ENCODE results near the gene DPH1. TPM values are rescaled to one million over a fixed set of nuclear protein-coding genes. Genes with fewer than 3 reads are reported as not detected.

DPH1 gene
- total RNA-seq, 2 donors from 2014 or later: 17.2 to 21.6 TPM

- H3K27me3 ChIP-seq: no peaks in the 10 kb centered on the region
- peak overlapping the region; percentile 46 to 87 for H3K27ac ChIP-seq
- no peaks in the 10 kb centered on the region for H3K36me3 ChIP-seq
- H3K4me3 ChIP-seq: no peak overlapping the region
- no peaks in the 10 kb centered on the region for H3K9me3 ChIP-seq
- TF ChIP-seq, protein P1, sequence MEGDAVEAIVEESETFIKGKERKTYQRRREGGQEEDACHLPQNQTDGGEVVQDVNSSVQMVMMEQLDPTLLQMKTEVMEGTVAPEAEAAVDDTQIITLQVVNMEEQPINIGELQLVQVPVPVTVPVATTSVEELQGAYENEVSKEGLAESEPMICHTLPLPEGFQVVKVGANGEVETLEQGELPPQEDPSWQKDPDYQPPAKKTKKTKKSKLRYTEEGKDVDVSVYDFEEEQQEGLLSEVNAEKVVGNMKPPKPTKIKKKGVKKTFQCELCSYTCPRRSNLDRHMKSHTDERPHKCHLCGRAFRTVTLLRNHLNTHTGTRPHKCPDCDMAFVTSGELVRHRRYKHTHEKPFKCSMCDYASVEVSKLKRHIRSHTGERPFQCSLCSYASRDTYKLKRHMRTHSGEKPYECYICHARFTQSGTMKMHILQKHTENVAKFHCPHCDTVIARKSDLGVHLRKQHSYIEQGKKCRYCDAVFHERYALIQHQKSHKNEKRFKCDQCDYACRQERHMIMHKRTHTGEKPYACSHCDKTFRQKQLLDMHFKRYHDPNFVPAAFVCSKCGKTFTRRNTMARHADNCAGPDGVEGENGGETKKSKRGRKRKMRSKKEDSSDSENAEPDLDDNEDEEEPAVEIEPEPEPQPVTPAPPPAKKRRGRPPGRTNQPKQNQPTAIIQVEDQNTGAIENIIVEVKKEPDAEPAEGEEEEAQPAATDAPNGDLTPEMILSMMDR (IDR thresholded peaks at IDR 0.05): no peak
- no peak for DNase-seq (ENCODE audit: low spot score)
- H3K4me1 ChIP-seq: peaks cover 0 to 46% of the 10 kb centered on the region in 2 donors
Observed at GRCh38 chr17:1996800-1997288, 33.1 kb upstream of the DPH1 start.

DNA sequence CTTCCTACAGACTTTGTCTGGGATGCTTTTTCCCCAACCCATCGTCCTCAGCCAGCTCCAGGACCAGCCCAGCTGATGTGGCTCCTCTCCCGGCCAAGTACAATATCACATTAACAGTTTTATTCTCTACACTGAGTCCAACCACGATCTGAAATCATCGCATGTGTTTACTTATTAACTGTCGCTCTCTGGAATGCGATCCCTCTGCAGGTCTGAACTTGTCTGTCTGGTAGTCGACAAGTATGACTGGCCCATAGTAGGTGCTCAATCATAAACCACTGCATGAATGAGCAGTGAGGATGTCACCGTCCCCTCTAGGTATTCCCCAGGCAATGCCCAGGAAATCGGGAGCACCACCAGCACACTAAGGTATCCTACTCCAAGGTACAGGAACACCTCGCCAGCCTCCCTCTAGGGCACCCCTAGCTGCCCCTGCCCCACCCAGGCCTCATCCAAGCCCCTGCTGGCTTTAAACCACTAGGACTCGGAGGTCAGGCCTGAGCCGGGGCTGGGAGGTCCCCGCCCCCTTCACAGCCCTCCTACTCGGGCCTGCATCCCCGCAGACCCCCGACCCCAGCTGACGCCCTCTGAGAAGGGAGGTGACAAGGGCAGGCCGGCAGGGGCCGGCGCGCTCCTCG, 32.5 kb upstream of the DPH1 start:
- Histone ChIP-seq H3K4me1 (peaks cover 0 to 46% of the 10 kb centered on the region in 2 donors), H3K36me3 (no peaks in the 10 kb centered on the region), H3K4me3 (peak overlapping the region in 1 of 2 donors; percentile 53), H3K9me3 (no peaks in the 10 kb centered on the region), H3K27me3 (no peaks in the 10 kb centered on the region), H3K27ac (peak overlapping the region; percentile 46 to 87)
- DNase-seq (ENCODE audit: low spot score): no peak
- TF ChIP-seq, protein P1 (IDR thresholded peaks at IDR 0.05): no peak

DNA sequence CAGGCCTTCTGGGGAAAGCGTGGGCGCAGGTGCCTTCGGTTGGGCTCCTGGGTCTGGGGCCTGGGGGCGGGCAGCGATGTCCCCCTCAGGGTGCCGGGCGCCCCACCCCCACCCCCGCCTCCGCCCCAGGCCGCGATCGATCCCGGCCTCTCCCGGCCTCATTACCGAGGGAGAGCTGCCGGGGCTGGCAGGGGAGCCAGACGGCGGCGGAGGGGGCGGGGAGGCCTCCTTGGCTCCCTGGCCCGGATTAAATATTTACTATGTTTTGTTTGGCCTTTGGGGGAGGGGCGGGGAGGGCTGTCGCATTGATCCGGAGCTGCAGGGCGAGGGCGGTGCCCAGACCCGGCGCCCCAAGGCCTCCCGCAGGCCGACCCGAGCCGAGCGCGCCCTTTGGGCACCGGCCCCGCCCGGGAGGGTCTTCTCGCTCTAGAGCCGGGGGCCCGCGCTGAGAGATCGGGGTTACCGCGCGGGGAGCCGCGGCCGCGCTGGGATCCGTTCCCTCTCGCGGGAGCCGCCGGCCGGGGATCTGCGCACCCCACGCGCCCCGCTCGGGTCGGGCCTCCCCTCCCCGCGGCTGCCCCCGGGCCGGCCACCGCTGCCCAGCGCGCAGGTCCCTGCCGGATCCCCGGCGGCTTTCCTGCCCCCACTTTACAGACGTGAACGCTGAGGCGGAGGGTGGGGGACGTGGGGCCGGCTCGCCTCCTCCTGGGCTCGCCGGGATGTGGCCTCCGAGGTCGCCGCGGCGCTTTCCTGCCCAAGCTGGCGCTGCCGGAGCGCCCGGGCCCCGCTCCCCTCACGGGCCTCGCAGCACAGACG, 31.8 kb upstream of the DPH1 start:
- peak overlapping the region; percentile 34 to 87 for H3K27ac ChIP-seq
- TF ChIP-seq, protein P1 (IDR thresholded peaks at IDR 0.05): no peak

DNA sequence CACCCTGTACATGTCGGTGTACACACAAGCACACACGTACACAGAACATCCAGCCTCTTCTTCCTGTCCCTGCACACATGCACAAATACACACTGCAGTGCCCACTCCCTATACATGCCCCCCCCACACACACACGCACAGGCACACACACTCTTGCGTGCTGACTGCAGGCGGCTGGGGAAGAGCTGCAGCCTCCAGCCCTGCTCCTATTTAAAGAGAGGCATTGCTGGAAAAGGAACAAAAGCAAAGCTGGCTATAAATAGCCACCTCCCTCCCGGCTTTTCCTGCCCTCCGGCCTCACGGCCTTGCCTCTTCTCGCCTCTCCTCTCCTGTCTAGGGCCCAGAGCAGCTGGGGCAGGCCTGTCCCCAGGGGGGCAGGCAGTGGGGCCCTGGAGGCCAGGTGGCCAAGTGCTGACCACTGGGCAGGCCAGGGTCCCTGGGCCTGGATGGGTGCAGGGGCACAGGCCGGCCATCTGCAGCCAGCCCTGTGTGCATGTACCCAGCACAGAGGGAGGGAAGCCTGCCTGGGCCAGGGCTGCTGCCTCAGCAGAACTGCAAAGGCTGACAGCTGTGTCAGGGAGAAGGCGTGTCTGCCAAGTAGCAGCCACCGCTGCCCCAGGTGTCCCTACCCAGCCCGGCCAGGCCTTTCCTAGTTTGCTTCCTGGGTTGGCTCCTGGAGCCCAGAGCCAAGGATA, 30.2 kb upstream of the DPH1 start:
- TF ChIP-seq, protein P1 (IDR thresholded peaks at IDR 0.05): no peak
- DNase-seq (ENCODE audit: low spot score): no peak
- no peaks in the 10 kb centered on the region for H3K9me3 ChIP-seq
- no peak overlapping the region for H3K4me3 ChIP-seq
- no peaks in the 10 kb centered on the region for H3K36me3 ChIP-seq
- peak overlapping the region; percentile 87 to 88 for H3K27ac ChIP-seq
- no peaks in the 10 kb centered on the region for H3K27me3 ChIP-seq
- H3K4me1 ChIP-seq: peaks cover 0 to 50% of the 10 kb centered on the region in 2 donors

More for the DNA sequence above, 31.8 kb upstream of the DPH1 start:
- Histone ChIP-seq H3K36me3 (no peaks in the 10 kb centered on the region), H3K4me1 (peaks cover 0 to 46% of the 10 kb centered on the region in 2 donors), H3K9me3 (no peaks in the 10 kb centered on the region), H3K27me3 (no peaks in the 10 kb centered on the region), H3K4me3 (peak overlapping the region; percentile 32 to 53)
- no peak for DNase-seq (ENCODE audit: low spot score)

- Histone ChIP-seq H3K27ac (peak overlapping the region in 1 of 2 donors; percentile 32), H3K9me3 (no peaks in the 10 kb centered on the region), H3K27me3 (no peaks in the 10 kb centered on the region), H3K4me3 (no peak overlapping the region), H3K4me1 (peaks cover 0 to 32% of the 10 kb centered on the region in 2 donors), H3K36me3 (no peaks in the 10 kb centered on the region)
- DNase-seq (ENCODE audit: low spot score): no peak
- TF ChIP-seq, protein P1 (IDR thresholded peaks at IDR 0.05): no peak
Observed at GRCh38 chr17:2002767-2003329, 27.1 kb upstream of the DPH1 start.
